Gastroesophageal sphincter (tissue), 3 donors: ENCODE data around the gene CCDC169.

Experiments used
- CTCF ChIP-seq, 4 experiments: fragments of 200-600 bp in 2 of 4; fragments of 450-650 bp in 2 of 4; sonication (generic) in 1 of 4; IDR thresholded peaks; one replicate each; pipeline ENCODE4 v1.5.1; 2017 to 2019; ENCODE audit warnings: antibody characterized with exemption in 4 of 4, mild to moderate bottlenecking in 2 of 4, moderate library complexity in 2 of 4
- POLR2A ChIP-seq, 2 donors: fragments of 450-650 bp; IDR thresholded peaks; one replicate each; pipeline ENCODE4 v1.6.1; 2017; ENCODE audit warnings: antibody characterized with exemption in 2 of 2, mild to moderate bottlenecking in 2 of 2, moderate library complexity in 1 of 2
- POLR2AphosphoS5 ChIP-seq: sonication (generic); formaldehyde crosslinking; IDR thresholded peaks from one replicate; pipeline ENCODE4 v1.6.1; 2017; ENCODE audit warnings: antibody characterized with exemption

- no peak for TF ChIP-seq POLR2A (IDR thresholded peaks at IDR 0.05)
- no peak for TF ChIP-seq CTCF (IDR thresholded peaks at IDR 0.05)
- no peak for TF ChIP-seq POLR2AphosphoS5
These were observed 84.8 kb downstream of the CCDC169 start for GRCh38 chr13:36212789-36213188.
